GM19328 (cell line): ENCODE data around the gene PPP1CB.

ENCODE experiments used
- ATAC-seq: cut with Tn5 transposase; IDR thresholded peaks from one replicate; pipeline ENCODE4 v1.9.1; 2021; ENCODE audit warnings: mild to moderate bottlenecking, moderate library complexity; ENCODE audit not compliant: unreplicated experiment

PPP1CB gene

DNA sequence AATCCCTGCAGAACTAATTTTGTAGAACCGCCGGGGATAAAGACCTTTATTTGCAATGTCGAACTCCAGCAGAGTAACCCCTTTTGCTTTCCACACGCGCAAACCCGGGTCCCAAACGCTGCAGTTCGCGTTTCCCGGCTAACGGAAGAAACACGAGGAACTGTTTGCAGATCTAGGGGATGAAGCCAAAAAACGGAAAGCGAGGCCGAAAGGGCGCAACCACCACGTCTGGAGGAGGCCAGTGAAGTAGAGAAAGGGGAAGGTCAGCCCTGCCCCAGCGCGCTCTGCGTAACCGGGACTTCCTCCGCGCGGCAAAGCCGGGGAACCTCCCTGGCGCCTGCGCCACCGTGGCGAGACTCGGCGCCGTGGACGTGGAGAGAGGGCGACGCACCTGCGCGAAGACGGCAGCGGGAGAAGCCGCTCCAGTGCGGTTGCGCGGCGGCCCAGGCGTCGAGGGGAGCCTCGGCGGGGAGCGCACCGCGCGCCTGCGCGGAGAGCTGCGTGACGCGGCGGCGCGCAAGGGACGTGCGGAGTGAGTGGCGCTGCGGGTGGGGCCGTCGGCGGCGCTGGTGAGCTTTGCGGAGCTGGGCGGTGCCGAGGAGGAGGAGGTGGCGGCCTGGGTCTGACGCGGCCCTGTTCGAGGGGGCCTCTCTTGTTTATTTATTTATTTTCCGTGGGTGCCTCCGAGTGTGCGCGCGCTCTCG is at the start of gene PPP1CB:
TSS of gene PPP1CB (plus strand) at position 579 of the 704 bp plus-strand sequence. CDS start 295 bp downstream, outside the sequence.
- ATAC-seq = peak; percentile 76

DNA sequence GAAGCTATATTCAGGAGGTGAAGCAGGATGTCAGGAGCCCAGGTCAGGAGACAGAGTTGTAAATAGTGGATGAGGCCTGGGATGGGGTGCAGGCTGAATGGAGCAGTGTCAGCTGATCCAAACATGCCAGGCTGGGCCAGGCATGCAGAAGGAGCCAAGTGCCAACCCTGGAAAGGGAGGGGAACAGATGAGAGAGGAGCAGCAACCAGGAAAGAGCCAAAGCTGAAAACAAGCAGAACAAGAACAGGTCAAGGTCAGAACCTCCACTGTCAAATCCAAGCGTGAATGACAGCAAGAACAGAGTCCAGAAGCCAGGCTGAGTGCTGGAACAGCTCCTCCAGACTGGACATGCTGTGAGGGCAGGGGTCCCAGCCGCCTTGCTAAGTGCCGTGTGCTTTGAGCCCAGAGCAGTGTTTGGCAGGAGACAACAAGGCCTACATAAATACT is 49.2 kb upstream of the PPP1CB start:
- ATAC-seq = no peak

DNA sequence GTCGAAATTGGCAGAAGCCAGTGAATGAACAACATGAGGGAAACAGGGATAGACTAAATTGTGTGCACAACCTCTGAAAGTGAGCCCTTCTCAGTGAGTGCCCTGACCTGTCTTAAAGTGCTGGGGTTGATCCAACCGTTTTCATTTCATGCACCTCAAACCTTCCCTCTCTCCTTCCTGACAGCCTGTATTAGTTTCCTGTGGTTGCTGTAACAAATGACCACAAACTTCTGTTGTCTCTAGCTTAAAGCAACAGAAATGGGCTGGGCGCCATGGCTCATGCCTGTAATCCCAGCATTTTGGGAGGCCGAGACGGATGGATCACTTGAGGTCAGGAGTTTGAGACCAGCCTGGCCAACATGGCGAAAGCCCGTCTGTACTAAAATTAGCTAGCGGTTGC is 48.8 kb upstream of the PPP1CB start:
- ATAC-seq = no peak

GRCh38 chr2:28704621-28705020 is 47.0 kb upstream of the PPP1CB start:
- no peak for ATAC-seq

GRCh38 chr2:28705751-28706440 is 45.7 kb upstream of the PPP1CB start:
- no peak for ATAC-seq

GRCh38 chr2:28707592-28707991 is 44.0 kb upstream of the PPP1CB start:
- no peak for ATAC-seq

GRCh38 chr2:28709101-28709500 is 42.5 kb upstream of the PPP1CB start:
- no peak for ATAC-seq

GRCh38 chr2:28710545-28710944 is 41.1 kb upstream of the PPP1CB start:
- ATAC-seq = no peak

GRCh38 chr2:28713577-28714298 is 37.9 kb upstream of the PPP1CB start:
- no peak for ATAC-seq

GRCh38 chr2:28716265-28716865 is 35.3 kb upstream of the PPP1CB start:
- ATAC-seq = no peak

GRCh38 chr2:28717339-28717758 is 34.3 kb upstream of the PPP1CB start:
- no peak for ATAC-seq

DNA sequence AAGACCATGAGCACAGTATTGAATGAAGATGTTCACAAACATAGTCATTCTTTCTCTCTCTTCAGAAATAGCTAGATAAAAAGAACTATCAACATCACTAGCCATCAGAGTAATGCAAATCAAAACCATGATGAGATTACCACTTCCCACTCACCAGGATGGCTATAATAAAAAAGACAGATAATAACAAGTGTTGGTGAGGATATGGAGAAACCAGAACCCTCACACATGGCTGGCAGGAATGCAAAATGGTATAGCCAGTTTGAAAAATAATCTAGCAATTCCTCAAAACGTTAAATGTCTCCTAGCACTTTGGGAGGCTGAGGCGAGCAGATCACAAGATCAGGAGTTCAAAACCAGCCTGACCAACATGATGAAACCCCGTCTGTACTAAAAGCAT is 31.3 kb upstream of the PPP1CB start:
- ATAC-seq = no peak

DNA sequence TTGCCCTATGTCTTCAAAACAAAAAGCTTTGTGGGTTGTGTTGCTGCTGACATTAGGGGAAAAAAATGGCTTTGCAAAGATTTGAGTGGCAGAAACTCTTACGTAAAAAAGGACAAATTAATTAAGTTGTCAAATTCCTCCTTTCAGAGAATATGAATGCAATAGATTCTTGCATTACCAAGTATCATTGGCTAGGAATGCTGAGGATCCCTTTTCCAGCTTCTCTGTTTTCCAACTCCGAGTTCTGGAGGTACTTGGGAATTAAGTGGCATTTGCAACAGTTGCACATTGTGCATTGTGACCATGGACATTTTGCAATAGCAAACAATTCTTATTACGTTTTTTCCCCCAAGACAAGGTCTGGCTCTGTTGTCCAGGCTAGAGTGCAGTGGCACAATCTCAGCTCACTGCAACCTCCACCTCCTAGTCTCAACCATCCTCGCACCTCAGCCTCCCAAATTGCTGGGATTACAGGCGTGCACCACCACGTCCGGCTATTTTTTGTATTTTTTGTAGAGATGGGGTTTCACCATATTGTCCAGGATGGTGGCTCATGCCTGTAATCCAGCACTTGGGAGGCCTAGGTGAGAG is 29.9 kb upstream of the PPP1CB start:
- ATAC-seq = no peak

- ATAC-seq = no peak
Observed at GRCh38 chr2:28725021-28725711, 26.5 kb upstream of the PPP1CB start.

DNA sequence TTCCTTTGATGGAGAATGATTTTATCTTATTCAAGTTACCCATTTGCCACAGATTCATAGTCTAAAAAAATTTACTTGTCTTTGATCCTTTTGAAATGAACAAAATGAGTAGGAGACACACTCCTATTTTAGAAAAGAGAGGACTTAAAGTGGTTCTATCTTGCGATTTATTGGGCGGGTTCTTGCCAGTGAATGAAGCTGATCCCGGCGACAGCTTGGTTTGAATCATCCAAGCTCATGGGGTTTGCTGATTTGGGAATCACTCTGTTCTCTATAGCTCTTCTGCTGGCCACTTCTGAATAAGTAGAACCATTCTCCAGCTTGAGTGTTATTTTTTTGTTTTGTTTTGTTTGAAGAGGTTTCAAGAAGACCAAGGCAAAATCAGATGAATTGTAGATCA is 25.5 kb upstream of the PPP1CB start:
- ATAC-seq = no peak

DNA sequence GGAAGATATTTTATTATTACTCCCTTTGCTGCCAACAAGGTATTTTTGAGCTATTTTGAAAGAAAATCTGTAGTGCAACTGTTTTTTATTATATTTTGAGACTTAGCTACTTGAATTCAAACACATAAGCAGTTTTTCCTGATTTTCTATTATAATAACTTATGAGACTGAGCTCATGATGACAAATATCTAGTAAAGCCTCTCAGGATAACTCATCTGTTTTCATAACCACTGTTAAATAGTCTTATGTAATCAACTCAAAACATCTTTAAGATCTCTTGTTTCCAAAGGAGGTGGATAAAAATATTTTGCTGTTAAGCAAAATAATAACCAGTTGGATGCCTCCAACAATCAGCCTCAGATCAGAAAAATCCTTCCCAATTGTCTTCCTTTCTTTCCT is 21.9 kb upstream of the PPP1CB start:
- ATAC-seq = no peak

DNA sequence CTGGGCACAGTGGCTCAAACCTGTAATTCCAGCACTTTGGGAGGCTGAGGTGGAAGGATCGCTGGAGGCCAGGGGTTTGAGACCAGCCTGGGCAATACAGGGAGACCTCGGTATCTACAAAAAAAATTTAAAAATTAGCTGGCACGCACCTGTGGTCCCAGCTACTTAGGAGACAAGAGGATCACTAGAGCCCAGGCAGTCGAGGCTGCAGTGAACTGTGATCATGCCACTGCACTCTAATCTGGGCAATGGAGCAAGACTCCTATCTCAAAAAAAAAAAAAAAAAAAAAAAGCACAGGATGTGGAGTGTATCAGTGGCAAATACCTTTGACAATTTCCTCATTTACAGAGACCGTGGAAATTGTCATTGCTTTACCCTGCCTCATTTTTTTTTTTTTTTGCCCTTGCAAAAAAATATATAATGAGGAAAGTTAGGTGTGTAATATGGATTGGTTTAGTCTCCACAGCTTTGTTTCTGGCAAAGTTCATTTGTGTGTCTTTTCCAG is 20.9 kb upstream of the PPP1CB start:
- no peak for ATAC-seq

GRCh38 chr2:28735511-28735910 is 16.1 kb upstream of the PPP1CB start:
- no peak for ATAC-seq

DNA sequence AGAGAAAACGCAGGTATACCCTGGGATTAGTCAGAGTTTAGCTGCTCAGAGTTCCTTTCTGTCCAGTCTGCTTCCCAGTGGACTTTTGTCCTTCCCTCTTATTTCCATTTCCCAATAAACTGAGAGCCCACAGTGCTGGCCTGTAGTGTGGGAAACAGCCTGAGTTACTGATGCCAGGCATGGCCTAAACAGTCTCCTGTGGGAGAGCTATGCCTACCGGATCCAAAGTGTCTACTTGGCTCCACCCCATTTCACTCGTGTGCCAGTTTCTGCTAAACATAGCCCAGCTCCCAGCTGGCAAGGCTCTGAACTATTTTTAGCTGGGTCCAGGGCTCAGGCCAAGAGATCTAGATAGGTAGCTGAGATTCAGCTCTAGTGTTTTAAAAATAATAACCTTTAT is 15.6 kb upstream of the PPP1CB start:
- no peak for ATAC-seq

GRCh38 chr2:28737655-28738054 is 14.0 kb upstream of the PPP1CB start:
- no peak for ATAC-seq
